Astrocyte of the spinal cord (primary cell): ENCODE data around the gene SUCLG2.

ENCODE experiments used
- DNase-seq: peaks from one replicate; pipeline ENCODE4 v3.0.0; 2011; ENCODE audit warnings: low read depth, low spot score
- H3K4me3 ChIP-seq: 2 replicates; pipeline ENCODE4 v1.5.1; 2011; ENCODE audit warnings: low read depth, mild to moderate bottlenecking, low read length, moderate library complexity
- CTCF ChIP-seq: IDR thresholded peaks from 2 replicates; pipeline ENCODE4 v1.5.1; 2012; ENCODE audit warnings: low read depth, mild to moderate bottlenecking, low read length, inconsistent platforms
- in situ Hi-C: cut with HindIII; loops from 2 replicates; pipeline ENCODE4 v1.10.0; 2017; ENCODE audit warnings: low sequenced_read_pairs

SUCLG2 gene

GRCh38 chr3:67327582-67327981 is 326.8 kb downstream of the SUCLG2 start:
- in situ Hi-C loops: no loop called here
- TF ChIP-seq CTCF: no peak
- no peak for DNase-seq

DNA sequence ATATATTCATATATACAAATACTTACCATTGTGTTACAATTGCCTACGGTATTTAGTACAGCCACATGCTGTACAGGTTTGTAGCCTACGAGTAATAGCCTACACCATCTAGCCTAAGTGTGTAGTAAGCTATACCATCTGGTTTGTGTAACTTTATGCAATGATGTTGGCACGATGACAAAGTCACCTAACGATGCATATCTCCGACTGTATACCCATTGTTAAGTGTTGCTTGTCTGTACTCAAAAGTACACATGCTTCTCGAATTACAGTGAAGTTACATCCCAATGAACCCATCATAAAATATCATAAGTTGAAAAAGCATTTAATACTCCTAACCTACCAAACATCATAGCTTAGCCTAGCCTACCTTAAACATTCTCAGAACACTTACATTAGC is 329.2 kb downstream of the SUCLG2 start:
- H3K4me3 ChIP-seq: no peak overlapping the region
- no peak for DNase-seq
- in situ Hi-C loops: no loop called here
- no peak for TF ChIP-seq CTCF

More at GRCh38 chr3:67327582-67327981, 326.8 kb downstream of the SUCLG2 start:
- H3K4me3 ChIP-seq: no peak overlapping the region
